ENCODE results near the gene PPP1R10. TPM values are rescaled to one million over a fixed set of nuclear protein-coding genes. Genes with fewer than 3 reads are reported as not detected.

PPP1R10 gene
- total RNA-seq, 1 experiment from 2014 or later: 123 TPM

DNA sequence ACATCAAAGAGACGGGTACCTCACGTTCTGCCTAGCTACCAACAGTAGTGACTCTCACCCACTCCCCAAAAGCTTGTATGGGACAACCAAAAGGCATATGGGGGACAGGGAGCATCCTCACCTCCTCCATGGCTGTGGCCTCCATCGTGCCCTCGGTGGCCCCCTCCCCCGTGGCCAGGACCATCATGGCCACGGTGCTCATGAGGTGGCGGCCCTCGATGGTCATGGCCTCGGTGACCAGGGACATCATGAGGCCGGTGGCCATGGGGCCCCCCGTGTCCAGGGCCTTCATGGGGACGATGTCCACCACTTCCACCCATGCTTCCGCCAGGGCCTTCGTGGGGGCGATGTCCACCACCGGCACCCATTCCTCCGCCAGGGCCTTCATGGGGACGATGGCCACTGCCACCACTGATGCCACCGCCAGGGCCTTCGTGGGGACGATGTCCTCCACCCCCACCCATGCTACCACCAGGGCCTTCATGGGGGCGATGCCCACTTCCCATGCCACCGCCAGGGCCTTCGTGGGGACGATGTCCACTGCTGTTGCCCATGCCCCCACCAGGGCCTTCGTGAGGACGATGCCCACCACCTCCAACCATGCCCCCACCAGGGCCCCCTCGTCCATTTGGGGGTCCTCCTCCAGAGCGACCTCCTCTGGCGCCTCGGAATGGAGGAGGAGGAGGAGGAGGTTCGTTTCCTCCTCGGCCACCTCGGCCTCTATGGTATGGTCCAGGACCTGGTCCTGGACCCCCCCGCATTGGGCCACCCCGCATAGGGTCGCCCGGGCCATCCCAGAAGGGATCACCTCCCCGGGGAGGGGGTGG lies 15.0 kb downstream of the PPP1R10 start:
- no peaks in the 10 kb centered on the region for H3K9me3 Mint-ChIP-seq
- H3K23ac ChIP-seq (ENCODE audit: insufficient read length, low read depth, low read length): no peak overlapping the region
- peaks cover 54 to 81% (median 73%) of the 10 kb centered on the region in 3 experiments for H3K36me3 Mint-ChIP-seq (ENCODE audit: insufficient read depth in 1 of 3, low read depth in 3 of 3)
- H2BK5ac ChIP-seq (ENCODE audit: insufficient read length, low read length): no peak overlapping the region
- H3K9ac ChIP-seq (ENCODE audit: extremely low read depth, insufficient read length, low read length): no peak overlapping the region
- H3K79me2 ChIP-seq (ENCODE audit: insufficient read depth, low read length): no peaks in the 10 kb centered on the region
- H2BK15ac ChIP-seq (ENCODE audit: low read depth, low read length): no peak overlapping the region
- H3K4me1 ChIP-seq (ENCODE audit: insufficient read depth, low read length): no peaks in the 10 kb centered on the region
- no peak overlapping the region for H3K27ac ChIP-seq (ENCODE audit: insufficient read length, low read depth, low read length)
- no peak overlapping the region for H2BK12ac ChIP-seq (ENCODE audit: insufficient read length, low read depth, low read length)
- H2AFZ ChIP-seq (ENCODE audit: low read length): no peak overlapping the region
- H3K14ac ChIP-seq (ENCODE audit: insufficient read depth, low read length): no peak overlapping the region; the same call in 1 of the 2 replicates
- no peaks in the 10 kb centered on the region for H3K27me3 ChIP-seq (ENCODE audit: insufficient read depth, low read length)
- peaks cover 2% of the 10 kb centered on the region for H3K27me3 Mint-ChIP-seq (ENCODE audit: low read depth)
- H4K8ac ChIP-seq (replicated peaks; ENCODE audit: insufficient read length, low read depth, low read length): no peak overlapping the region
- H4K5ac ChIP-seq (ENCODE audit: insufficient read length, low read depth, low read length): no peak overlapping the region
- H3T11ph ChIP-seq (ENCODE audit: low read length): no peak overlapping the region
- no peak overlapping the region for H3K4ac ChIP-seq (ENCODE audit: low read depth, low read length)
- H3K27ac Mint-ChIP-seq: no peak overlapping the region
- no peak overlapping the region for H3K4me3 Mint-ChIP-seq
- peaks cover 0 to 2% of the 10 kb centered on the region in 2 experiments; a peak in 1 of 4 replicates for H3K4me1 Mint-ChIP-seq
- H3K56ac ChIP-seq (ENCODE audit: insufficient read length, low read depth, low read length): no peak overlapping the region
- H3K18ac ChIP-seq (ENCODE audit: insufficient read length, low read depth, low read length): no peak overlapping the region
- H2BK20ac ChIP-seq (ENCODE audit: low read depth, low read length, poor library complexity, severe bottlenecking): no peak overlapping the region
- peaks cover 3% of the 10 kb centered on the region for H4K20me1 ChIP-seq (ENCODE audit: control insufficient read depth, insufficient read depth, insufficient read length)
- no peak overlapping the region for H2AK5ac ChIP-seq (ENCODE audit: insufficient read length, low read length)
- no peak overlapping the region for H2BK120ac ChIP-seq (ENCODE audit: low read depth, low read length, poor library complexity, severe bottlenecking)
- H3K79me1 ChIP-seq (ENCODE audit: insufficient read depth, low read depth, low read length, poor library complexity, severe bottlenecking): no peaks in the 10 kb centered on the region
- H4K91ac ChIP-seq (ENCODE audit: insufficient read length, low read depth, low read length): no peak overlapping the region
- TF ChIP-seq, protein P1, sequence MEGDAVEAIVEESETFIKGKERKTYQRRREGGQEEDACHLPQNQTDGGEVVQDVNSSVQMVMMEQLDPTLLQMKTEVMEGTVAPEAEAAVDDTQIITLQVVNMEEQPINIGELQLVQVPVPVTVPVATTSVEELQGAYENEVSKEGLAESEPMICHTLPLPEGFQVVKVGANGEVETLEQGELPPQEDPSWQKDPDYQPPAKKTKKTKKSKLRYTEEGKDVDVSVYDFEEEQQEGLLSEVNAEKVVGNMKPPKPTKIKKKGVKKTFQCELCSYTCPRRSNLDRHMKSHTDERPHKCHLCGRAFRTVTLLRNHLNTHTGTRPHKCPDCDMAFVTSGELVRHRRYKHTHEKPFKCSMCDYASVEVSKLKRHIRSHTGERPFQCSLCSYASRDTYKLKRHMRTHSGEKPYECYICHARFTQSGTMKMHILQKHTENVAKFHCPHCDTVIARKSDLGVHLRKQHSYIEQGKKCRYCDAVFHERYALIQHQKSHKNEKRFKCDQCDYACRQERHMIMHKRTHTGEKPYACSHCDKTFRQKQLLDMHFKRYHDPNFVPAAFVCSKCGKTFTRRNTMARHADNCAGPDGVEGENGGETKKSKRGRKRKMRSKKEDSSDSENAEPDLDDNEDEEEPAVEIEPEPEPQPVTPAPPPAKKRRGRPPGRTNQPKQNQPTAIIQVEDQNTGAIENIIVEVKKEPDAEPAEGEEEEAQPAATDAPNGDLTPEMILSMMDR (conservative IDR thresholded peaks at IDR 0.05): no peak
- H3K23me2 ChIP-seq (ENCODE audit: insufficient read length, low read depth, low read length, poor library complexity, severe bottlenecking): no peaks in the 10 kb centered on the region
- no peak overlapping the region for H3K4me2 ChIP-seq (ENCODE audit: insufficient read depth, insufficient read length, low read length)
- DNase-seq: no peak
- WGBS (ENCODE audit: extremely low coverage, insufficient read length, low lambda C conversion rate): no CpG with 5 or more reads among the region's 39 CpGs
- no peaks in the 10 kb centered on the region for H3K9me3 ChIP-seq (ENCODE audit: control insufficient read depth, low read depth, low read length)

Data from H9 (cell line).